ENCODE data around the gene AMELY. TPM values are rescaled to one million over a fixed set of nuclear protein-coding genes. Genes with fewer than 3 reads are reported as not detected.

The AMELY gene
- total RNA-seq (not detected), polyA plus RNA-seq (ENCODE audit: insufficient read depth in 1 of 8, insufficient read length in 8 of 8, low replicate concordance in 1 of 8) (not detected)
- long read RNA-seq, donor 1: 0 reads
- long read RNA-seq, donor 2: 0 reads
- long read RNA-seq, donor 3: 0 reads
- long read RNA-seq, donor 4: 0 reads
- long read RNA-seq, donor 5: 0 reads
- long read RNA-seq, donor 6: 0 reads
- long read RNA-seq, donor 7: 0 reads
- long read RNA-seq, donor 8: 0 reads
- long read RNA-seq, donor 9: 0 reads
- long read RNA-seq, donor 10: 0 reads
- long read RNA-seq, donor 11: 0 reads

- H3K4me1 ChIP-seq (ENCODE audit: control insufficient read depth, insufficient read depth, low read length): no peaks in the 10 kb centered on the region
- DNase-seq: no peak
- H3K36me3 ChIP-seq (ENCODE audit: control insufficient read depth, insufficient read depth, low read length): no peaks in the 10 kb centered on the region
- H3K4me3 ChIP-seq (ENCODE audit: low read length): no peak within 1 kb of the TSS
- WGBS (ENCODE audit: insufficient coverage): no CpG with 5 or more reads among the region's 52 CpGs
- H3K27me3 ChIP-seq (ENCODE audit: control insufficient read depth, insufficient read depth, low read length): no peaks in the 10 kb centered on the region
- no peaks in the 10 kb centered on the region for H3K9me3 ChIP-seq (replicated peaks; ENCODE audit: control insufficient read depth, low read depth, low read length)
- H3K27ac ChIP-seq (ENCODE audit: low read length): no peak within 1 kb of the TSS
Observed at GRCh38 chrY:6911253-6911881, at the start of gene AMELY. Gene AMELY, minus strand, starts transcription at chrY:6911752. Its CDS starts 39,144 bp downstream, at chrY:6872608.

- Histone ChIP-seq H3K9me3 (replicated peaks; ENCODE audit: control insufficient read depth, low read depth, low read length) (no peaks in the 10 kb centered on the region), H3K27me3 (ENCODE audit: control insufficient read depth, insufficient read depth, low read length) (no peaks in the 10 kb centered on the region), H3K27ac (ENCODE audit: low read length) (no peak overlapping the region), H3K4me3 (ENCODE audit: low read length) (no peak overlapping the region), H3K36me3 (ENCODE audit: control insufficient read depth, insufficient read depth, low read length) (no peaks in the 10 kb centered on the region), H3K4me1 (ENCODE audit: control insufficient read depth, insufficient read depth, low read length) (no peaks in the 10 kb centered on the region)
- DNase-seq: no peak
- no CpG with 5 or more reads among the region's 4 CpGs for WGBS (ENCODE audit: insufficient coverage)
Observed at GRCh38 chrY:6949947-6950346, 38.4 kb upstream of the AMELY start.

- no peak overlapping the region for H3K4me3 ChIP-seq (ENCODE audit: low read length)
- H3K9me3 ChIP-seq (replicated peaks; ENCODE audit: control insufficient read depth, low read depth, low read length): no peaks in the 10 kb centered on the region
- H3K27ac ChIP-seq (ENCODE audit: low read length): no peak overlapping the region
- WGBS (ENCODE audit: insufficient coverage): no CpG with 5 or more reads among the region's 13 CpGs
- H3K4me1 ChIP-seq (ENCODE audit: control insufficient read depth, insufficient read depth, low read length): no peaks in the 10 kb centered on the region
- DNase-seq: no peak
- no peaks in the 10 kb centered on the region for H3K27me3 ChIP-seq (ENCODE audit: control insufficient read depth, insufficient read depth, low read length)
- no peaks in the 10 kb centered on the region for H3K36me3 ChIP-seq (ENCODE audit: control insufficient read depth, insufficient read depth, low read length)
Observed at GRCh38 chrY:6948378-6948777, 36.8 kb upstream of the AMELY start.

- no peak for DNase-seq
- Histone ChIP-seq H3K27ac (ENCODE audit: low read length) (no peak overlapping the region), H3K4me3 (ENCODE audit: low read length) (no peak overlapping the region), H3K36me3 (ENCODE audit: control insufficient read depth, insufficient read depth, low read length) (no peaks in the 10 kb centered on the region), H3K27me3 (ENCODE audit: control insufficient read depth, insufficient read depth, low read length) (no peaks in the 10 kb centered on the region), H3K9me3 (replicated peaks; ENCODE audit: control insufficient read depth, low read depth, low read length) (no peaks in the 10 kb centered on the region), H3K4me1 (ENCODE audit: control insufficient read depth, insufficient read depth, low read length) (no peaks in the 10 kb centered on the region)
Observed at GRCh38 chrY:6947695-6948094, 36.1 kb upstream of the AMELY start.

GRCh38 chrY:6935497-6935896, 23.9 kb upstream of the AMELY start:
- DNase-seq: no peak
- H3K4me3 ChIP-seq (ENCODE audit: low read length): no peak overlapping the region
- H3K9me3 ChIP-seq (replicated peaks; ENCODE audit: control insufficient read depth, low read depth, low read length): no peaks in the 10 kb centered on the region
- WGBS (ENCODE audit: insufficient coverage): no CpG with 5 or more reads among the region's 2 CpGs
- no peak overlapping the region for H3K27ac ChIP-seq (ENCODE audit: low read length)
- H3K27me3 ChIP-seq (ENCODE audit: control insufficient read depth, insufficient read depth, low read length): no peaks in the 10 kb centered on the region
- H3K4me1 ChIP-seq (ENCODE audit: control insufficient read depth, insufficient read depth, low read length): no peaks in the 10 kb centered on the region
- no peaks in the 10 kb centered on the region for H3K36me3 ChIP-seq (ENCODE audit: control insufficient read depth, insufficient read depth, low read length)

GRCh38 chrY:6931779-6932396, 20.3 kb upstream of the AMELY start:
- Histone ChIP-seq H3K4me1 (ENCODE audit: control insufficient read depth, insufficient read depth, low read length) (no peaks in the 10 kb centered on the region), H3K36me3 (ENCODE audit: control insufficient read depth, insufficient read depth, low read length) (no peaks in the 10 kb centered on the region), H3K27me3 (ENCODE audit: control insufficient read depth, insufficient read depth, low read length) (no peaks in the 10 kb centered on the region), H3K4me3 (ENCODE audit: low read length) (no peak overlapping the region), H3K27ac (ENCODE audit: low read length) (no peak overlapping the region), H3K9me3 (replicated peaks; ENCODE audit: control insufficient read depth, low read depth, low read length) (no peaks in the 10 kb centered on the region)
- no CpG with 5 or more reads among the region's 4 CpGs for WGBS (ENCODE audit: insufficient coverage)
- DNase-seq: no peak

GRCh38 chrY:6929237-6929636, 17.7 kb upstream of the AMELY start:
- Histone ChIP-seq H3K27me3 (ENCODE audit: control insufficient read depth, insufficient read depth, low read length) (no peaks in the 10 kb centered on the region), H3K9me3 (replicated peaks; ENCODE audit: control insufficient read depth, low read depth, low read length) (no peaks in the 10 kb centered on the region), H3K27ac (ENCODE audit: low read length) (no peak overlapping the region), H3K4me1 (ENCODE audit: control insufficient read depth, insufficient read depth, low read length) (no peaks in the 10 kb centered on the region), H3K36me3 (ENCODE audit: control insufficient read depth, insufficient read depth, low read length) (no peaks in the 10 kb centered on the region), H3K4me3 (ENCODE audit: low read length) (no peak overlapping the region)
- no peak for DNase-seq
- no CpG with 5 or more reads among the region's 1 CpG for WGBS (ENCODE audit: insufficient coverage)

- H3K27ac ChIP-seq (ENCODE audit: low read length): no peak overlapping the region
- no peak overlapping the region for H3K4me3 ChIP-seq (ENCODE audit: low read length)
- H3K4me1 ChIP-seq (ENCODE audit: control insufficient read depth, insufficient read depth, low read length): no peaks in the 10 kb centered on the region
- DNase-seq: no peak
- H3K9me3 ChIP-seq (replicated peaks; ENCODE audit: control insufficient read depth, low read depth, low read length): no peaks in the 10 kb centered on the region
- no peaks in the 10 kb centered on the region for H3K36me3 ChIP-seq (ENCODE audit: control insufficient read depth, insufficient read depth, low read length)
- WGBS (ENCODE audit: insufficient coverage): no CpG with 5 or more reads among the region's 4 CpGs
- no peaks in the 10 kb centered on the region for H3K27me3 ChIP-seq (ENCODE audit: control insufficient read depth, insufficient read depth, low read length)
Observed at GRCh38 chrY:6928265-6928664, 16.7 kb upstream of the AMELY start.

GRCh38 chrY:6921061-6921460, 9.5 kb upstream of the AMELY start:
- Histone ChIP-seq H3K4me3 (ENCODE audit: low read length) (no peak overlapping the region), H3K9me3 (replicated peaks; ENCODE audit: control insufficient read depth, low read depth, low read length) (no peaks in the 10 kb centered on the region), H3K27ac (ENCODE audit: low read length) (no peak overlapping the region), H3K27me3 (ENCODE audit: control insufficient read depth, insufficient read depth, low read length) (no peaks in the 10 kb centered on the region), H3K36me3 (ENCODE audit: control insufficient read depth, insufficient read depth, low read length) (no peaks in the 10 kb centered on the region), H3K4me1 (ENCODE audit: control insufficient read depth, insufficient read depth, low read length) (no peaks in the 10 kb centered on the region)
- DNase-seq: no peak
- WGBS (ENCODE audit: insufficient coverage): no CpG with 5 or more reads among the region's 2 CpGs

GRCh38 chrY:6913362-6913761, 1.8 kb upstream of the AMELY start:
- Histone ChIP-seq H3K4me1 (ENCODE audit: control insufficient read depth, insufficient read depth, low read length) (no peaks in the 10 kb centered on the region), H3K27me3 (ENCODE audit: control insufficient read depth, insufficient read depth, low read length) (no peaks in the 10 kb centered on the region), H3K27ac (ENCODE audit: low read length) (no peak overlapping the region), H3K9me3 (replicated peaks; ENCODE audit: control insufficient read depth, low read depth, low read length) (no peaks in the 10 kb centered on the region), H3K36me3 (ENCODE audit: control insufficient read depth, insufficient read depth, low read length) (no peaks in the 10 kb centered on the region), H3K4me3 (ENCODE audit: low read length) (no peak overlapping the region)
- no peak for DNase-seq

All from muscle of leg (tissue), 16 donors.